Left lung (tissue), 10 donors: Measurements from ENCODE around the gene GDPD5. TPM values are rescaled to one million over a fixed set of nuclear protein-coding genes. Genes with fewer than 3 reads are reported as not detected.

ENCODE experiments used
- ATAC-seq: fragments of 200-7000 bp; cut with Tn5 transposase; one replicate; pipeline ENCODE4 v1.9.1; 2020; ENCODE audit warnings: moderate library complexity
- DNase-seq, 4 donors: peaks; one replicate each; pipeline ENCODE4 v3.0.0-alpha.2; 2013 to 2020
- H3K27ac ChIP-seq, 2 donors: fragments of 200-600 bp; sonication (generic) in 1 of 2; one replicate each; pipeline versions ENCODE4 v1.5.0 to v1.8.0; 2020 to 2021
- H3K27me3 ChIP-seq, 2 donors: fragments of 200-600 bp; sonication (generic) in 1 of 2; one replicate each; pipeline versions ENCODE4 v1.5.0 to v1.8.0; 2020 to 2021
- H3K36me3 ChIP-seq, 2 donors: fragments of 200-600 bp; sonication (generic) in 1 of 2; one replicate each; pipeline versions ENCODE4 v1.5.0 to v1.8.0; 2020 to 2021
- H3K4me1 ChIP-seq, 2 donors: fragments of 200-600 bp; one replicate each; pipeline ENCODE4 v1.8.0; 2021
- H3K4me3 ChIP-seq, 2 donors: fragments of 200-600 bp; sonication (generic) in 1 of 2; one replicate each; pipeline versions ENCODE4 v1.5.0 to v1.8.0; 2020 to 2021; ENCODE audit warnings: mild to moderate bottlenecking in 1 of 2
- H3K9me3 ChIP-seq, 2 donors: fragments of 200-600 bp; sonication (generic) in 1 of 2; one replicate each; pipeline versions ENCODE4 v1.5.0 to v1.8.0; 2020 to 2021
- CTCF ChIP-seq, 2 donors: fragments of 200-600 bp; sonication (generic) in 1 of 2; IDR thresholded peaks; one replicate each; pipeline versions ENCODE4 v1.5.0 to v1.8.0; 2021; ENCODE audit warnings: antibody characterized with exemption in 2 of 2
- intact Hi-C, 2 donors: fragments of 100-400 bp; cut with DNase I; formaldehyde crosslinking; loops; one replicate each; pipeline versions ENCODE4 v1.11.2 to v1.14.2; 2022
- polyA plus RNA-seq, 6 donors: library from polyadenylated mRNA; unstranded; fragments of 120-200 nt; gene quantifications; one replicate each; pipeline ENCODE4 v1.2.1, GENCODE V29; 2013; ENCODE audit not compliant: insufficient read length in 6 of 6
- total RNA-seq, 2 donors: library from RNA; stranded (reverse); fragmentation: NEBNext Ultra II Directional; extraction: Animal tissue kit (Norgen Biotek cat#: 25700); gene quantifications; one replicate each; pipeline ENCODE4 v1.2.1, GENCODE V29; 2021
- donor health status: DM: no; HTN: yes; CAD: no.
- donor health status: DM: no; HTN: no; CAD: no.

The GDPD5 gene
- total and polyA plus RNA-seq, 8 donors: 10.5 to 34.8 (median 27.6) TPM

- peak in 3 of 4 donors; percentile 57 to 82 (median 73) for DNase-seq
- intact Hi-C loops: loop anchor here (5.0 kb wide), 2 partner anchors 82 to 87 kb away; partner anchors contain the start of gene GDPD5 (in 1 of the 2)
- TF ChIP-seq CTCF (IDR thresholded peaks at IDR 0.05): peak; percentile 93 to 94
These were observed 80.3 kb downstream of the GDPD5 start for GRCh38 chr11:75445315-75445953.

GRCh38 chr11:75443043-75443442, 82.7 kb downstream of the GDPD5 start:
- intact Hi-C loops: no loop called here
- no peak for ATAC-seq

More at GRCh38 chr11:75445315-75445953, 80.3 kb downstream of the GDPD5 start:
- Histone ChIP-seq H3K4me1 (no peaks in the 10 kb centered on the region), H3K27ac (no peak overlapping the region), H3K36me3 (no peaks in the 10 kb centered on the region), H3K9me3 (no peaks in the 10 kb centered on the region), H3K27me3 (no peaks in the 10 kb centered on the region), H3K4me3 (no peak overlapping the region)
- ATAC-seq: peak; percentile 86

GRCh38 chr11:75442161-75442885, 83.4 kb downstream of the GDPD5 start:
- ATAC-seq (no peak), DNase-seq (peak in 1 of 4 donors; percentile 31)
- Histone ChIP-seq H3K9me3 (no peaks in the 10 kb centered on the region), H3K36me3 (no peaks in the 10 kb centered on the region), H3K4me3 (no peak overlapping the region), H3K27me3 (no peaks in the 10 kb centered on the region), H3K4me1 (no peaks in the 10 kb centered on the region), H3K27ac (no peak overlapping the region)
- intact Hi-C loops: no loop called here
- no peak for TF ChIP-seq CTCF (IDR thresholded peaks at IDR 0.05)

More at GRCh38 chr11:75443043-75443442, 82.7 kb downstream of the GDPD5 start:
- H3K4me3 ChIP-seq: no peak overlapping the region
- H3K27ac ChIP-seq: no peak overlapping the region
- H3K36me3 ChIP-seq: no peaks in the 10 kb centered on the region
- H3K27me3 ChIP-seq: no peaks in the 10 kb centered on the region
- TF ChIP-seq CTCF (IDR thresholded peaks at IDR 0.05): no peak
- peak in 1 of 4 donors; percentile 60 for DNase-seq
- H3K4me1 ChIP-seq: no peaks in the 10 kb centered on the region
- no peaks in the 10 kb centered on the region for H3K9me3 ChIP-seq

- ATAC-seq: peak; percentile 58
- no peak overlapping the region for H3K4me3 ChIP-seq
- H3K4me1 ChIP-seq: no peaks in the 10 kb centered on the region
- no peak overlapping the region for H3K27ac ChIP-seq
- no peaks in the 10 kb centered on the region for H3K9me3 ChIP-seq
- intact Hi-C loops: no loop called here
- peaks cover 0 to 3% of the 10 kb centered on the region in 2 donors for H3K36me3 ChIP-seq
- DNase-seq: no peak
- no peak for TF ChIP-seq CTCF (IDR thresholded peaks at IDR 0.05)
- H3K27me3 ChIP-seq: no peaks in the 10 kb centered on the region
These were observed 84.0 kb downstream of the GDPD5 start for GRCh38 chr11:75441804-75442132.
